ENCODE results near the gene NUMB. TPM values are rescaled to one million over a fixed set of nuclear protein-coding genes. Genes with fewer than 3 reads are reported as not detected.

NUMB gene
- total and polyA plus RNA-seq, 2 of the 4 experiments (the other 2 are of a cell fraction) = 45.9 to 114 TPM

DNA sequence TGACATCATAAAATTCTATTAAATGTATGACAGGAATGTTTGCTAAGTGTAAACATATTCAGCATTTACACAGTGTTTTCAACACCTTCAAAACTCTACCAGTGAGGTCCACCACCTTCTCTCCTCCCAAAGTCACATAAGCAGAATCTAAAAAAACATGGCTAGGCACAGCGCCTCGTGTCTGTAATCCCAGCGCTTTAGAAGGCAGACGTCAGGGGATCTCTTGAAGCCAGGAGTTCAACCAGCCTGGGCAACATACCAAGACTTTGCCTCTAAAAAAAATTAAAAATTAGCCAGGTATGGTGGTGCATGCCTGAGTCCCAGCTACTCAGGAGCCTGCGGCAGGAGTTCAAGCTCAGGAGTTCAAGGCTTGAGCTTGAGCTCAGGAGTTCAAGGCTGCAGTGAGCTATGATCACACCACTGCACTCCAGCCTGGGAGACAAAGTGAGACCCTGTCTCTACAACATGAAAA, 30.0 kb downstream of the NUMB start:
- dilution Hi-C loops (cut with HindIII; ENCODE audit: low sequenced_read_pairs, unreplicated experiment) = no loop called here
- POLR2A ChIA-PET (ENCODE audit: unreplicated experiment) = no interaction called here
- H3K18ac ChIP-seq (ENCODE audit: low read depth, low read length) = no peak overlapping the region
- peak; percentile 5 for DNase-seq
- CTCF ChIA-PET = no interaction called here
- no peak overlapping the region for H4K91ac ChIP-seq (ENCODE audit: insufficient read depth, low read depth, low read length)
- H3K9ac ChIP-seq (ENCODE audit: low read depth, low read length) = no peak overlapping the region
- H4K8ac ChIP-seq (ENCODE audit: low read depth in 2 of 2, low read length in 2 of 2) = no peak overlapping the region; a peak in 1 of 4 replicates
- H3K9me3 ChIP-seq (ENCODE audit: control insufficient read depth, insufficient read depth, low read length) = no peaks in the 10 kb centered on the region
- no peak overlapping the region for H3K56ac ChIP-seq (ENCODE audit: extremely low read depth, insufficient read depth, low read length)
- H2BK15ac ChIP-seq (ENCODE audit: low read depth, low read length) = no peak overlapping the region
- H3K4me3 ChIP-seq (ENCODE audit: insufficient read depth, low read depth, low read length) = no peak overlapping the region
- H2BK20ac ChIP-seq (ENCODE audit: low read depth, low read length) = no peak overlapping the region
- in situ Hi-C loops (cut with MboI; ENCODE audit: low sequenced_read_pairs) = no loop called here
- peaks cover 0 to 39% of the 10 kb centered on the region in 2 experiments; a peak in 3 of 4 replicates for H3K79me1 ChIP-seq (ENCODE audit: low read depth in 1 of 2, low read length in 2 of 2)
- BruUV-seq (replicated peaks) = no TSS peak
- H2AFZ ChIP-seq (replicated peaks; ENCODE audit: low read length, poor library complexity) = no peak overlapping the region
- TF ChIP-seq MXI1 (IDR thresholded peaks at IDR 0.05; ENCODE audit: borderline replicate concordance, low read depth, low read length) (no peak), RFX5 (IDR thresholded peaks at IDR 0.05; ENCODE audit: low read depth, low read length) (no peak), RCOR1 (IDR thresholded peaks at IDR 0.05; ENCODE audit: insufficient replicate concordance, low read length) (no peak), MAZ (IDR thresholded peaks at IDR 0.05; ENCODE audit: borderline replicate concordance, low read depth, low read length) (no peak), RAD21 (IDR thresholded peaks at IDR 0.05; ENCODE audit: low read length) (no peak), BHLHE40 (IDR thresholded peaks at IDR 0.05; ENCODE audit: low read depth, low read length) (no peak), FOS (IDR thresholded peaks at IDR 0.05; ENCODE audit: low read depth, low read length) (no peak), POLR2A (IDR thresholded peaks at IDR 0.05; ENCODE audit: low read depth, low read length) (no peak), NFE2L2 (IDR thresholded peaks at IDR 0.05; ENCODE audit: low read depth, low read length) (no peak), CHD1 (IDR thresholded peaks at IDR 0.05; ENCODE audit: low read depth, low read length) (no peak), CEBPB (IDR thresholded peaks at IDR 0.05; ENCODE audit: low read depth, low read length) (no peak), SMC3 (IDR thresholded peaks at IDR 0.05; ENCODE audit: low read depth, low read length) (no peak), MAFK (IDR thresholded peaks at IDR 0.05; ENCODE audit: low read depth, low read length) (no peak)
- TF ChIP-seq, protein P1, sequence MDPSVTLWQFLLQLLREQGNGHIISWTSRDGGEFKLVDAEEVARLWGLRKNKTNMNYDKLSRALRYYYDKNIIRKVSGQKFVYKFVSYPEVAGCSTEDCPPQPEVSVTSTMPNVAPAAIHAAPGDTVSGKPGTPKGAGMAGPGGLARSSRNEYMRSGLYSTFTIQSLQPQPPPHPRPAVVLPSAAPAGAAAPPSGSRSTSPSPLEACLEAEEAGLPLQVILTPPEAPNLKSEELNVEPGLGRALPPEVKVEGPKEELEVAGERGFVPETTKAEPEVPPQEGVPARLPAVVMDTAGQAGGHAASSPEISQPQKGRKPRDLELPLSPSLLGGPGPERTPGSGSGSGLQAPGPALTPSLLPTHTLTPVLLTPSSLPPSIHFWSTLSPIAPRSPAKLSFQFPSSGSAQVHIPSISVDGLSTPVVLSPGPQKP (IDR thresholded peaks at IDR 0.05; ENCODE audit: borderline replicate concordance, low read depth, low read length) = no peak
- TF ChIP-seq, protein P2, sequence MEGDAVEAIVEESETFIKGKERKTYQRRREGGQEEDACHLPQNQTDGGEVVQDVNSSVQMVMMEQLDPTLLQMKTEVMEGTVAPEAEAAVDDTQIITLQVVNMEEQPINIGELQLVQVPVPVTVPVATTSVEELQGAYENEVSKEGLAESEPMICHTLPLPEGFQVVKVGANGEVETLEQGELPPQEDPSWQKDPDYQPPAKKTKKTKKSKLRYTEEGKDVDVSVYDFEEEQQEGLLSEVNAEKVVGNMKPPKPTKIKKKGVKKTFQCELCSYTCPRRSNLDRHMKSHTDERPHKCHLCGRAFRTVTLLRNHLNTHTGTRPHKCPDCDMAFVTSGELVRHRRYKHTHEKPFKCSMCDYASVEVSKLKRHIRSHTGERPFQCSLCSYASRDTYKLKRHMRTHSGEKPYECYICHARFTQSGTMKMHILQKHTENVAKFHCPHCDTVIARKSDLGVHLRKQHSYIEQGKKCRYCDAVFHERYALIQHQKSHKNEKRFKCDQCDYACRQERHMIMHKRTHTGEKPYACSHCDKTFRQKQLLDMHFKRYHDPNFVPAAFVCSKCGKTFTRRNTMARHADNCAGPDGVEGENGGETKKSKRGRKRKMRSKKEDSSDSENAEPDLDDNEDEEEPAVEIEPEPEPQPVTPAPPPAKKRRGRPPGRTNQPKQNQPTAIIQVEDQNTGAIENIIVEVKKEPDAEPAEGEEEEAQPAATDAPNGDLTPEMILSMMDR (conservative IDR thresholded peaks at IDR 0.05; ENCODE audit: low read depth, low read length) = no peak
- TF ChIP-seq, protein P3, sequence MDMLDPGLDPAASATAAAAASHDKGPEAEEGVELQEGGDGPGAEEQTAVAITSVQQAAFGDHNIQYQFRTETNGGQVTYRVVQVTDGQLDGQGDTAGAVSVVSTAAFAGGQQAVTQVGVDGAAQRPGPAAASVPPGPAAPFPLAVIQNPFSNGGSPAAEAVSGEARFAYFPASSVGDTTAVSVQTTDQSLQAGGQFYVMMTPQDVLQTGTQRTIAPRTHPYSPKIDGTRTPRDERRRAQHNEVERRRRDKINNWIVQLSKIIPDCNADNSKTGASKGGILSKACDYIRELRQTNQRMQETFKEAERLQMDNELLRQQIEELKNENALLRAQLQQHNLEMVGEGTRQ (IDR thresholded peaks at IDR 0.05; ENCODE audit: low read depth, low read length) = no peak
- peak overlapping the region; percentile 60 for H3K4ac ChIP-seq (ENCODE audit: low read depth, low read length)
- no peak overlapping the region for H4K5ac ChIP-seq (ENCODE audit: low read depth, low read length)
- WGBS, 2 experiments (ENCODE audit: extremely low coverage in 2 of 2, insufficient read length in 1 of 2) = 80% methylated on average over 2 of the region's 5 CpGs; no CpG with 5 or more reads in 1 of the 2 experiments
- peaks cover 7% of the 10 kb centered on the region; the same call in 1 of the 2 replicates for H3K4me1 ChIP-seq (ENCODE audit: control insufficient read depth, insufficient read depth, low read length)
- no peak for ATAC-seq (ENCODE audit: low read depth)
- intact Hi-C loops (cut with micrococcal nuclease) = no loop called here
- H2AK9ac ChIP-seq (replicated peaks; ENCODE audit: low read depth, low read length, poor library complexity) = no peak overlapping the region
- H3K36me3 ChIP-seq (ENCODE audit: control insufficient read depth, insufficient read depth, low read length) = no peaks in the 10 kb centered on the region
- no peak overlapping the region for H3K27ac ChIP-seq (ENCODE audit: insufficient read depth, low read length)
- peak overlapping the region; percentile 86 for H2BK5ac ChIP-seq (ENCODE audit: low read depth, low read length, poor library complexity, severe bottlenecking)
- H3K9me1 ChIP-seq (ENCODE audit: insufficient read depth, low read length) = peaks cover 5% of the 10 kb centered on the region
- no peak overlapping the region for H2AK5ac ChIP-seq (ENCODE audit: low read depth, low read length)
- H2BK120ac ChIP-seq (ENCODE audit: low read depth, low read length) = peak overlapping the region; percentile 40; the same call in 1 of the 2 replicates
- peaks cover 59% of the 10 kb centered on the region for H4K20me1 ChIP-seq (ENCODE audit: insufficient read depth, low read length)
- H3K14ac ChIP-seq (replicated peaks; ENCODE audit: low read depth, low read length) = peak overlapping the region; percentile 79; the same call in 1 of the 2 replicates
- H3K23ac ChIP-seq (ENCODE audit: low read depth, low read length) = peak overlapping the region; percentile 15; the same call in 1 of the 2 replicates
- no peak overlapping the region for H3K4me2 ChIP-seq (ENCODE audit: low read depth, low read length)
- no peaks in the 10 kb centered on the region for H3K27me3 ChIP-seq (ENCODE audit: control insufficient read depth, insufficient read depth, low read length)

Measured in IMR-90 (cell line).